Stomach (tissue), 9 donors: ENCODE results near the gene SLC7A10. TPM values are rescaled to one million over a fixed set of nuclear protein-coding genes. Genes with fewer than 3 reads are reported as not detected.

Source experiments
- DNase-seq, 2 donors: peaks; one replicate each; pipeline versions ENCODE4 v3.0.0 to v3.0.0-alpha.2; 2013 to 2019
- H3K27ac ChIP-seq, 5 donors: fragments of 200-600 bp in 4 of 5; sonication (generic) in 4 of 5; one replicate each; pipeline ENCODE4 v1.5.1; 2013 to 2019; ENCODE audit warnings: mild to moderate bottlenecking in 1 of 5, moderate library complexity in 1 of 5
- H3K27me3 ChIP-seq, 3 donors: fragments of 200-600 bp; sonication (generic); one replicate each; pipeline ENCODE4 v1.5.1; 2017 to 2019; ENCODE audit warnings: mixed run types in 1 of 3
- H3K36me3 ChIP-seq, 4 donors: fragments of 200-600 bp; sonication (generic); 1 replicate in 3 of 4; 2 replicates in 1 of 4; pipeline ENCODE4 v1.5.1; 2016 to 2019
- H3K4me1 ChIP-seq, 4 donors: fragments of 200-600 bp; sonication (generic); one replicate each; pipeline ENCODE4 v1.5.1; 2016 to 2019
- H3K4me3 ChIP-seq, 4 donors: fragments of 200-600 bp; sonication (generic) in 3 of 4; one replicate each; pipeline ENCODE4 v1.5.1; 2016 to 2019; ENCODE audit warnings: mild to moderate bottlenecking in 1 of 4
- H3K9me3 ChIP-seq, 4 donors: fragments of 200-600 bp; sonication (generic); one replicate each; pipeline ENCODE4 v1.5.1; 2016 to 2019
- CTCF ChIP-seq, 7 experiments: fragments of 450-650 bp in 4 of 7; fragments of 200-600 bp in 3 of 7; sonication (generic) in 3 of 7; IDR thresholded peaks; one replicate each; pipeline ENCODE4 v1.5.1; 2016 to 2019; ENCODE audit warnings: antibody characterized with exemption in 7 of 7, control low read depth in 2 of 7, mild to moderate bottlenecking in 1 of 7
- EP300 ChIP-seq: sonication (generic); formaldehyde crosslinking; IDR thresholded peaks from one replicate; pipeline ENCODE4 v1.6.1; 2017; ENCODE audit warnings: antibody characterized with exemption
- POLR2A ChIP-seq, 4 donors: fragments of 450-650 bp; IDR thresholded peaks; one replicate each; pipeline ENCODE4 v1.6.1; 2016; ENCODE audit warnings: antibody characterized with exemption in 4 of 4, control low read depth in 2 of 4, mild to moderate bottlenecking in 1 of 4, moderate library complexity in 1 of 4
- POLR2AphosphoS5 ChIP-seq, 3 donors: sonication (generic); formaldehyde crosslinking; IDR thresholded peaks; one replicate each; pipeline ENCODE4 v1.6.1; 2016; ENCODE audit warnings: antibody characterized with exemption in 3 of 3
- WGBS, 5 donors: extraction: QIAGEN DNeasy Blood & Tissue Kit in 3 of 5; methylation state at CpG; one replicate each; pipeline versions ENCODE4 v1.1.5 to v1.1.7; 2013 to 2018; 5-methylcytosine and 5-hydroxymethylcytosine counted together
- intact Hi-C: fragments of 100-400 bp; cut with DNase I; formaldehyde crosslinking; loops from one replicate; pipeline ENCODE4 v1.15.1; 2023; ENCODE audit warnings: low total_unique reads
- polyA plus RNA-seq, 3 donors: library from polyadenylated mRNA; stranded (reverse); fragments of 200-250 nt; gene quantifications; one replicate each; pipeline ENCODE4 v1.2.3, GENCODE V29; 2013
- total RNA-seq, 5 donors: library from RNA; depleted of rRNA; stranded (reverse); fragments of >200 nt; gene quantifications; one replicate each; pipeline versions ENCODE4 v1.1.0 to v1.2.3, GENCODE V29; 2014 to 2016
- donor health status: healthy with polysubstance abuse.
- donor health status: Bipolar disorder and iron deficiency.
- donor health status: healthy.

SLC7A10 gene
- total and polyA plus RNA-seq, 8 donors, result 0.73 TPM; not detected in 7

GRCh38 chr19:33257828-33258227, 32.2 kb upstream of the SLC7A10 start:
- H3K9me3 ChIP-seq, result peaks cover 0 to 12% (median 7%) of the 10 kb centered on the region in 4 donors
- WGBS, 5 donors, result 94 to 98% (median 97%) methylated on average over 2 of the region's 2 CpGs
- H3K27me3 ChIP-seq, result peaks cover 0 to 20% (median 0%) of the 10 kb centered on the region in 3 donors
- no peak overlapping the region for H3K4me3 ChIP-seq
- H3K36me3 ChIP-seq, result no peaks in the 10 kb centered on the region
- intact Hi-C loops, result no loop called here
- TF ChIP-seq CTCF (IDR thresholded peaks at IDR 0.05), result no peak
- TF ChIP-seq POLR2AphosphoS5 (IDR thresholded peaks at IDR 0.05), result no peak
- no peak for TF ChIP-seq EP300
- TF ChIP-seq POLR2A (IDR thresholded peaks at IDR 0.05), result no peak
- peaks cover 0 to 12% (median 0%) of the 10 kb centered on the region in 4 donors for H3K4me1 ChIP-seq
- no peak overlapping the region for H3K27ac ChIP-seq
- no peak for DNase-seq

GRCh38 chr19:33256261-33256660, 30.6 kb upstream of the SLC7A10 start:
- intact Hi-C loops, result no loop called here
- Histone ChIP-seq H3K27me3 (peaks cover 0 to 32% (median 0%) of the 10 kb centered on the region in 3 donors), H3K27ac (no peak overlapping the region), H3K4me1 (peaks cover 0 to 11% (median 0%) of the 10 kb centered on the region in 4 donors), H3K4me3 (no peak overlapping the region), H3K9me3 (peaks cover 0 to 12% (median 7%) of the 10 kb centered on the region in 4 donors), H3K36me3 (no peaks in the 10 kb centered on the region)
- DNase-seq, result no peak
- TF ChIP-seq CTCF (IDR thresholded peaks at IDR 0.05), result no peak
- no peak for TF ChIP-seq EP300
- TF ChIP-seq POLR2AphosphoS5 (IDR thresholded peaks at IDR 0.05), result no peak
- TF ChIP-seq POLR2A (IDR thresholded peaks at IDR 0.05), result no peak
- WGBS, 5 donors, result 70 to 78% (median 76%) methylated on average over 7 of the region's 7 CpGs

DNA sequence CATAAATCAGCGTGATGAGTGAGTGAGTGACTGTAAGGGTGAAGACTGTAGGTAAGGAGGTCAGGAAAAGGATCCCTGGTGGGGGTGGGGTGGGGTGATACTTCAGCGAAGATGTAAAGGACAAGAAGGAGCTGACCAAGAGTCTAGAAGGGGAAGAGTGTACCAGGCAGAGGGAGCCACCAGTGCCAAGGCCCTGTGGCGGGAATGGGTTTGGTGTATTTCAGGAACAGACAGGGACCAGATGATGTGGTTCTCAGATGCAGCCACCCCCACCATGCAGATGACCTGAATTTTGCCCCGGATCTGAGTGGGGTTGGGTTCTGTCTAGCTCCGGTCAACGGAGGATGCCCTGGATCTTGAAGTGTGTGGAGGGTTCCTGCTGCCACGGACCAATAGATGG, 30.1 kb upstream of the SLC7A10 start:
- H3K4me3 ChIP-seq, result no peak overlapping the region
- peaks cover 0 to 12% (median 7%) of the 10 kb centered on the region in 4 donors for H3K9me3 ChIP-seq
- intact Hi-C loops, result no loop called here
- TF ChIP-seq POLR2A (IDR thresholded peaks at IDR 0.05), result no peak
- no peak for TF ChIP-seq POLR2AphosphoS5 (IDR thresholded peaks at IDR 0.05)
- TF ChIP-seq EP300, result no peak
- no peak for TF ChIP-seq CTCF (IDR thresholded peaks at IDR 0.05)
- H3K27me3 ChIP-seq, result peaks cover 0 to 36% (median 0%) of the 10 kb centered on the region in 3 donors
- H3K36me3 ChIP-seq, result no peaks in the 10 kb centered on the region
- no peak overlapping the region for H3K27ac ChIP-seq
- peaks cover 0 to 6% (median 0%) of the 10 kb centered on the region in 4 donors for H3K4me1 ChIP-seq
- WGBS, 5 donors, result 80 to 92% (median 88%) methylated on average over 7 of the region's 7 CpGs
- no peak for DNase-seq

- Histone ChIP-seq H3K27ac (no peak overlapping the region), H3K27me3 (peaks cover 0 to 38% (median 0%) of the 10 kb centered on the region in 3 donors), H3K4me3 (no peak overlapping the region), H3K36me3 (no peaks in the 10 kb centered on the region), H3K9me3 (peaks cover 0 to 12% (median 7%) of the 10 kb centered on the region in 4 donors), H3K4me1 (peaks cover 0 to 3% (median 0%) of the 10 kb centered on the region in 4 donors)
- DNase-seq, result no peak
- WGBS, 5 donors, result 70 to 80% (median 78%) methylated on average over 10 to 13 of the region's 13 CpGs
- TF ChIP-seq EP300 (no peak), POLR2AphosphoS5 (IDR thresholded peaks at IDR 0.05) (no peak), CTCF (IDR thresholded peaks at IDR 0.05) (no peak), POLR2A (IDR thresholded peaks at IDR 0.05) (no peak)
- intact Hi-C loops, result no loop called here
These were observed 28.7 kb upstream of the SLC7A10 start for GRCh38 chr19:33254245-33254824.
